RWPE1 (cell line): ENCODE results near the gene MET.

ENCODE experiments used
- CTCF ChIA-PET: fragments of 350-600 bp; sonication (Branson Sonifier 250); formaldehyde crosslinking; extraction: SDS; loops from one replicate; lab custom pipeline; 2021; lab: Yijun Ruan, JAX
- POLR2A ChIA-PET: fragments of 400-600 bp; formaldehyde crosslinking; extraction: SDS; loops from one replicate; lab custom pipeline; 2020; ENCODE audit warnings: antibody characterized with exemption; ENCODE audit not compliant: low non-redundant PET; lab: Yijun Ruan, JAX
- DNase-seq: peaks from one replicate; pipeline ENCODE4 v3.0.0; 2012; ENCODE audit warnings: low spot score
- H3K27ac ChIP-seq: fragments of 450-650 bp; 2 replicates; pipeline ENCODE4 v1.5.1; 2017
- CTCF ChIP-seq: fragments of 450-650 bp; conservative IDR thresholded peaks from 2 replicates; pipeline ENCODE4 v1.5.1; 2017; ENCODE audit warnings: low read depth, mild to moderate bottlenecking

MET gene

GRCh38 chr7:116786791-116787443, 114.9 kb downstream of the MET start:
- DNase-seq = no peak
- no peak overlapping the region for H3K27ac ChIP-seq
- no peak for TF ChIP-seq CTCF
- CTCF ChIA-PET = interaction anchor here (0.6 kb wide), 3 partner anchors 27 to 157 kb away, joined by 3 to 4 read pairs (median 3); no protein-coding TSS in a partner anchor
- POLR2A ChIA-PET = no interaction called here

DNA sequence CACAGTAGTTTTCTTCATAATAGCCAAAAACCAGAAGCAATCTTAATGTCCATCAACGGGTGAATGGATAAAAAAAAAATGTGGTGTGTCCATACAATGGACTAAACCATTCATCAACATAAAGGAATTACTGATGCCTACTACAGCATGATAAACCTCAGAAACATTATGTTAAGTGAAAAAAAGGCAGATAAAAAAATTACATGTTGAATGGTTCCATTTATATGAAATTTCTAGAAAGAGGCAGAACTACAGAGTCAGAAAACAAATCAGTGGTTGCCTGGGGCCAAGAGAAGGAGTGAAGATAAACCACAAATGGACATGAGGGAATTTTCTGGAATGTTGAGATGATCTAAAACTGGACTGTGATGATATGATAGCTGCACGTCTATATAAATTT, 115.9 kb downstream of the MET start:
- no peak for TF ChIP-seq CTCF
- DNase-seq = no peak
- ChIA-PET POLR2A (no interaction called here), CTCF (interaction anchor here (0.6 to 0.7 kb wide), 2 partner anchors 26 to 656 kb away, joined by 3 to 4 read pairs; no protein-coding TSS in a partner anchor)
- no peak overlapping the region for H3K27ac ChIP-seq

GRCh38 chr7:116788572-116789197, 116.7 kb downstream of the MET start:
- ChIA-PET POLR2A (no interaction called here), CTCF (interaction anchor here (0.7 kb wide), 1 partner anchor 657 kb away, joined by 3 read pairs; no protein-coding TSS in a partner anchor)

DNA sequence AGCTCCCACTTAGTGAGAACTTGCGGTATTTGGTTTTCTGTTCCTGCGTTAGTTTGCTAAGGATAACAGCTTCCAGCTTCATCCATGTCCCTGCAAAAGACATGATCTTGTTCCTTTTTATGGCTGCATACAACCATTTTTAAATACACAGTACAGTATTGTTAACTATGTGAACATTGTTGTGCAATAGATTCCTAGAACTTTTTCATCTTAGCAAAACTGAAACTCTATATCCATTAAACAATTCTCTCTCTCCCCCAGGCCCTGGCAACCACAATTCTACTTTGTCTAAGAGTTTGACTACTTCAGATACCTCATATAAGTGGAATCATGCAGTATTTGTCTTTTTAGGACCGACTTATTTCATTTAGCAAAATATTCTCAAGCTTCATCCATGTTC, 118.0 kb downstream of the MET start:
- TF ChIP-seq CTCF = no peak
- ChIA-PET POLR2A (no interaction called here), CTCF (no interaction called here)
- no peak overlapping the region for H3K27ac ChIP-seq
- DNase-seq = no peak

More at GRCh38 chr7:116788572-116789197, 116.7 kb downstream of the MET start:
- H3K27ac ChIP-seq = no peak overlapping the region
- no peak for TF ChIP-seq CTCF
- DNase-seq = no peak

DNA sequence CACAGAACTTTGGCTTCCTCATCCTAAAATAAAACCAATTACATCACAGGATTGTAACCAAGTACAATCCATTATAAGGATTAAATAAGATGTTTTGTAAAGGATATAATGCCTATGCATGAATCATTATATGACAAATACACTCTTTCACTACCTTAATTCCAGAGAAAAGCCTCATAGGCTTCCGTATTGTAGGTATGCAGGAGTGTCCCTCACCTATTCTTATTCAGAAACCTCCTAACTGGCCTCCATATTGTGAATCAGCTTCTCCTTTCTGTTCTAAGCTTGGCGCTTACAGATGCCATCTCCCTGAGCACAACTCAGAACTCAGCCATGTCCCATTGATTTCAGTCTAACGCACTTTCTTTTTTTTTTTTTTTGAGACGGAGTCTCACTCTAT, 120.8 kb downstream of the MET start:
- no peak for DNase-seq
- CTCF ChIA-PET = no interaction called here
- no peak overlapping the region for H3K27ac ChIP-seq
- TF ChIP-seq CTCF = no peak
- POLR2A ChIA-PET = interaction anchor here (0.6 kb wide), 1 partner anchor 436 kb away, joined by 8 read pairs; no protein-coding TSS in a partner anchor

DNA sequence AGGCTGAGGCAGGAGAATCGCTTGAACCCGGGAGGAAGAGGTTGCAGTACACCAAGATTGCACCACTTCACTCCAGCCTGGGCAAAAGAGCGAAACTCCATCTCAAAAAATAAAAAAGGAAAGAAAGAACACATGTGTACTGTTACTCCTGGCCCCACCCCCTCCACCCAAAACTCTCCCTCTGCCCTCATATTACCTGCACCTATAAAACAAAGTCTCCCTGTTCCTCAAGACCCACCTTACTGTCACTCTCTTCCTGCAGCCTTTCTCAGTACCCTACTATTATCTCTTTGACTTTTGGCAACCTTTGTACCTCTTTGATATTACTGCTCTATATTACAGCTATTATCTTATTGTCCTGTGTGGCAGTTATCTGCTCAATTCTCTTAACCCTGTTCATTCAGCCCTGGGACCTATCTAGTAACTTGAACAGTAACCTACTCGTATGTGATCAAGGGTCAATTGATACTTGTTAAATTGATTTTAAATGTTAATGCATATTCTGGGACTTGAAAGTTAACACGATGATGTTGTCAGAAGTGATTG, 121.9 kb downstream of the MET start:
- H3K27ac ChIP-seq = no peak overlapping the region
- DNase-seq = no peak
- no peak for TF ChIP-seq CTCF
- ChIA-PET CTCF (no interaction called here), POLR2A (no interaction called here)
